ENCODE measurements around the gene RAB8A.
A peak's percentile ranks its signal among the peaks of the same experiment; 100 is the strongest.

The RAB8A gene

DNA sequence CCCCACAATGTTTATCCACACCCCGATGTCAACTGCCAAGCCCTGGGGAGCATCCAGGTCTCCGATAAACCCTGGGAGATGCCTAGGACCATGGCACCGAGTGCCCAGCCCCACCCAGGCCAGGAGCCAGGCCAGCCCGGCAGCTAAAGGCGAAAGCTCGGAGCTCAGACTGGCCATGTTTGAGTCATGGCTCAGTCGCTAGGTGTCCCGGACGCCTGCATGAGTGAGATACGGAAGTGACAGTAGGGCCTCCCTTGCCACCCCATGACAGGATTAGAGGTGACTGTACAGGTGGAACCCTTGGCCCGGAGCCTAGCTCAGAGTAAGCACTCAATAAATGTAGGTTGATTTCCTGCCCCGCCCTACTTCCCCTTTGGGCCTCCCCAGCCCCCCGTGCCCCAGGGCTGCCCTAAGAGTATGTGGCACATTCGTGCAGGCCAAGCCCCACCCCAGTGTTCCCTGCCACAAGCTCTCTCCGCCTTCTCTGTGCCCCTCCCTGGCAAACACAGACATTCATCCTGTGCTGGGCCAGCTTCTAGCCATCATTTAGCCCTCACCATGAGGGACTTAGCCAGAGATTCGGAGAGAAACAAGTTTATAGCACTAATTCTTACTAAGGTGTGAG is 41.2 kb upstream of the RAB8A start:
- H4K20me1 ChIP-seq (ENCODE audit: insufficient read depth, low read length) = no peaks in the 10 kb centered on the region
- TF ChIP-seq, protein P1, sequence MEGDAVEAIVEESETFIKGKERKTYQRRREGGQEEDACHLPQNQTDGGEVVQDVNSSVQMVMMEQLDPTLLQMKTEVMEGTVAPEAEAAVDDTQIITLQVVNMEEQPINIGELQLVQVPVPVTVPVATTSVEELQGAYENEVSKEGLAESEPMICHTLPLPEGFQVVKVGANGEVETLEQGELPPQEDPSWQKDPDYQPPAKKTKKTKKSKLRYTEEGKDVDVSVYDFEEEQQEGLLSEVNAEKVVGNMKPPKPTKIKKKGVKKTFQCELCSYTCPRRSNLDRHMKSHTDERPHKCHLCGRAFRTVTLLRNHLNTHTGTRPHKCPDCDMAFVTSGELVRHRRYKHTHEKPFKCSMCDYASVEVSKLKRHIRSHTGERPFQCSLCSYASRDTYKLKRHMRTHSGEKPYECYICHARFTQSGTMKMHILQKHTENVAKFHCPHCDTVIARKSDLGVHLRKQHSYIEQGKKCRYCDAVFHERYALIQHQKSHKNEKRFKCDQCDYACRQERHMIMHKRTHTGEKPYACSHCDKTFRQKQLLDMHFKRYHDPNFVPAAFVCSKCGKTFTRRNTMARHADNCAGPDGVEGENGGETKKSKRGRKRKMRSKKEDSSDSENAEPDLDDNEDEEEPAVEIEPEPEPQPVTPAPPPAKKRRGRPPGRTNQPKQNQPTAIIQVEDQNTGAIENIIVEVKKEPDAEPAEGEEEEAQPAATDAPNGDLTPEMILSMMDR (IDR thresholded peaks at IDR 0.05; ENCODE audit: low read depth, low read length) = peak; percentile 13; the same call in 1 of the 2 replicates
- TF ChIP-seq EZH2phosphoT487 (IDR thresholded peaks at IDR 0.05; ENCODE audit: low read depth) = no peak
- no peaks in the 10 kb centered on the region for H3K36me3 ChIP-seq (replicated peaks; ENCODE audit: low read depth, low read length)
- peak overlapping the region; percentile 72 for H2AFZ ChIP-seq (ENCODE audit: low read depth, low read length)
- H3K27ac ChIP-seq (ENCODE audit: low read length) = peak overlapping the region; percentile 73
- peaks cover 50% of the 10 kb centered on the region for H3K4me1 ChIP-seq (ENCODE audit: low read length)
- peak overlapping the region; percentile 76 for H3K4me2 ChIP-seq (ENCODE audit: low read length)
- H3K9me3 ChIP-seq (ENCODE audit: insufficient read depth, low read length) = no peaks in the 10 kb centered on the region
- H3K79me2 ChIP-seq (ENCODE audit: low read length) = peaks cover 2% of the 10 kb centered on the region
- no peaks in the 10 kb centered on the region for H3K27me3 ChIP-seq (ENCODE audit: low read depth, low read length)
- H3K4me3 ChIP-seq (ENCODE audit: low read length) = peak overlapping the region; percentile 52
- peak overlapping the region; percentile 69 for H3K9ac ChIP-seq (ENCODE audit: low read length)

DNA sequence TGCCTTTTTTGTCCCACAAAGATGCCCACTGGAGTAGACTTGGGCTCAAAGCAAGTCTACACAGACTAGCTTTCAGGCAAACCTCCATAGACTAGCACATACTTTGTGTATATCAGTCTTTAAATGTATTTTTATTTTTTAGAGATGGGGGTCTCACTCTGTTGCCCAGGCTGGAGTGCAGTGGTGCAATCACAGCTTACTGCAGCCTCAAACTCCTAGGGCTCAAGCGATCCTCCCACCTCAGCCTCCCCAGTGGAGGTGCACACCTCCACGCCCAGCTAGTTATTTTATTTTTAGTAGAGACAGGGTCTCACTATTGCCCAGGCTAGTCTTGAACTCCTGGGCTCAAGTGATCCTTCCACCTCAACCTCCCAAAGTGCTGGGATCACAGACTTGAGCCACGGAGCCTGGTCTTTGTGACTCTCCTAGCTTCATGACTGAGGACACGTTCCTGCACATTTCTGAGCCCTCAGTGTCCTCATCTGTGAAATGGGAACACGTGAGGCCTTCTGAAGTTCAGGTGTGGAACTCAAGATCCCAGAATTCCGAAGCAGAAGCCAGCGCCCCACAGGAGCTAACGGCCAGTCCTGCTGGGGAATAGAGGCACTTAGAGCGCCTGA is 40.5 kb upstream of the RAB8A start:
- peaks cover 51% of the 10 kb centered on the region for H3K4me1 ChIP-seq (ENCODE audit: low read length)
- H3K9me3 ChIP-seq (ENCODE audit: insufficient read depth, low read length) = no peaks in the 10 kb centered on the region
- H3K4me3 ChIP-seq (ENCODE audit: low read length) = no peak overlapping the region
- peaks cover 8% of the 10 kb centered on the region for H3K79me2 ChIP-seq (ENCODE audit: low read length)
- H2AFZ ChIP-seq (ENCODE audit: low read depth, low read length) = peak overlapping the region; percentile 72
- peak overlapping the region; percentile 73 for H3K27ac ChIP-seq (ENCODE audit: low read length)
- TF ChIP-seq, protein P1 (IDR thresholded peaks at IDR 0.05; ENCODE audit: low read depth, low read length) = no peak
- no peak for TF ChIP-seq EZH2phosphoT487 (IDR thresholded peaks at IDR 0.05; ENCODE audit: low read depth)
- H3K27me3 ChIP-seq (ENCODE audit: low read depth, low read length) = no peaks in the 10 kb centered on the region
- no peaks in the 10 kb centered on the region for H4K20me1 ChIP-seq (ENCODE audit: insufficient read depth, low read length)
- H3K4me2 ChIP-seq (ENCODE audit: low read length) = peak overlapping the region; percentile 76
- no peaks in the 10 kb centered on the region for H3K36me3 ChIP-seq (replicated peaks; ENCODE audit: low read depth, low read length)
- H3K9ac ChIP-seq (ENCODE audit: low read length) = peak overlapping the region; percentile 69

DNA sequence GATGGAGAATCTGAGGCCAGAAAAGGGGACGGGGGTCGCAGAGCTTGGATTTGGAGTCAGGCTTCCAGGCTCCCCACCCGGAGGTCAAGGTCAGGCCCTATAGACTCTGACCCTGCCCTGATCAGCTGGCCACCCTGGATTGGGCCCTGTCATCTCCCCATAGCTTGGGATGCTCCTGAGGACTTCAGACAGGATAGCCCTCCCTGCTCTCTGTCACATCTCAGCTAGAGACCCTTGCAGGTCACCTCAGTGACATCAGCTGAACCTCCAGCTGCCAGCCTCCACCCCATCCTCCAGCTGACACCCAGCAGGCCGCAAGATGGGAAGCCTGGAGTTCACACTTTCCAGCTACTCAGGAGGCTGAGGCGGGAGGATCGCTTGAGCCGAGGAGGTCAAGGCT is 38.2 kb upstream of the RAB8A start:
- no peaks in the 10 kb centered on the region for H3K9me3 ChIP-seq (ENCODE audit: insufficient read depth, low read length)
- no peak overlapping the region for H2AFZ ChIP-seq (ENCODE audit: low read depth, low read length)
- H3K4me3 ChIP-seq (ENCODE audit: low read length) = no peak overlapping the region
- no peak overlapping the region for H3K9ac ChIP-seq (ENCODE audit: low read length)
- H3K4me2 ChIP-seq (ENCODE audit: low read length) = no peak overlapping the region
- H3K27me3 ChIP-seq (ENCODE audit: low read depth, low read length) = no peaks in the 10 kb centered on the region
- peaks cover 13% of the 10 kb centered on the region for H3K36me3 ChIP-seq (replicated peaks; ENCODE audit: low read depth, low read length)
- peaks cover 55% of the 10 kb centered on the region for H3K4me1 ChIP-seq (ENCODE audit: low read length)
- peaks cover 30% of the 10 kb centered on the region for H3K79me2 ChIP-seq (ENCODE audit: low read length)
- H4K20me1 ChIP-seq (ENCODE audit: insufficient read depth, low read length) = no peaks in the 10 kb centered on the region
- H3K27ac ChIP-seq (ENCODE audit: low read length) = no peak overlapping the region
- TF ChIP-seq, protein P1 (IDR thresholded peaks at IDR 0.05; ENCODE audit: low read depth, low read length) = no peak
- no peak for TF ChIP-seq EZH2phosphoT487 (IDR thresholded peaks at IDR 0.05; ENCODE audit: low read depth)

DNA sequence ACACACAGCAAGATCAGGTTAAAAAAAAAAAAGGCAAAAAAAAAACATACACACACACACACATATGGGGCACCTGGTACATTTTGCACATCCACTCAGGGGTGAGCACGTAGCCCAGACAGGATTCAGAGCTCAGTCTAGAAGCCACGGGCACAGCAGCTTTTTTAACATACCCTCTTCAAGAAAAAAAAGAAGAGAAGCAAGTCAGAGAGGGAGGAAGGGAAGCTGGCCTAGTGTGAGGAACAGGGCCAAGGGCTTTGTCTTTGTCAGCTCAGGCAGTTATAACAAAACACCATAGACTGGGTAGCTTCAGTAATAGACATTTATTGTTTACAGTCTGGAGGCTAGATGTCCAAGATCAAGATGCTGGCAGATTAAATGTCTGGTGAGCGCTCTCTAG is 37.7 kb upstream of the RAB8A start:
- peaks cover 56% of the 10 kb centered on the region for H3K4me1 ChIP-seq (ENCODE audit: low read length)
- H3K27ac ChIP-seq (ENCODE audit: low read length) = peak overlapping the region; percentile 40; the same call in 1 of the 2 replicates

More for the DNA sequence above, 37.7 kb upstream of the RAB8A start:
- Histone ChIP-seq H3K9me3 (ENCODE audit: insufficient read depth, low read length) (no peaks in the 10 kb centered on the region), H3K4me2 (ENCODE audit: low read length) (no peak overlapping the region), H3K4me3 (ENCODE audit: low read length) (no peak overlapping the region), H2AFZ (ENCODE audit: low read depth, low read length) (no peak overlapping the region), H3K79me2 (ENCODE audit: low read length) (peaks cover 35% of the 10 kb centered on the region), H3K36me3 (replicated peaks; ENCODE audit: low read depth, low read length) (peaks cover 15% of the 10 kb centered on the region), H4K20me1 (ENCODE audit: insufficient read depth, low read length) (peaks cover under 1% of the 10 kb centered on the region), H3K9ac (ENCODE audit: low read length) (no peak overlapping the region), H3K27me3 (ENCODE audit: low read depth, low read length) (no peaks in the 10 kb centered on the region)
- no peak for TF ChIP-seq EZH2phosphoT487 (IDR thresholded peaks at IDR 0.05; ENCODE audit: low read depth)
- TF ChIP-seq, protein P1 (IDR thresholded peaks at IDR 0.05; ENCODE audit: low read depth, low read length) = no peak
